ENCODE data around the gene IGSF6.

DNA sequence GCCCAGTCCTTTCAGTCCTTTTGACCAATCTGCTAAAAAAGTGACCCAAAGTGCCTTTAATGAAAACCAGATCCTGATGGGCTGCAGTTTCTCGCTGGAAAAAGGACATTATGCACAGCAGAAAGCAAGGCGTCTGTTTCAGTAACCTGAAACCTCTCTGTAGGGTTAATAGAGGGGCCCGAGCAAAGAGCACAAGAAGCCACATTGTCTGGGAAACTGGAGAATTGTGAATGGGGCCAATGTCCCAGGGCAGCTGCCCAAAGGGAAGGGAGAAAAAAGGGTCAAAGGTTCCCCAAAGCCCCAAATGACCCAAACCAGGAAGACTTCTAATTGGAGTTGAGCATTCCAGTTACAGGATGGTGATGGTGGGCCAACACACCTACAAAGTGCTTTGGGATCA is 14.4 kb upstream of the IGSF6 start:
- TF ChIP-seq POLR2A (IDR thresholded peaks at IDR 0.05; ENCODE audit: low read length), result no peak
- TF ChIP-seq REST (IDR thresholded peaks at IDR 0.05), result no peak
